GM12892 (cell line): ENCODE data around the gene SNX15.

Experiments
- DNase-seq: peaks from one replicate; pipeline ENCODE4 v3.0.0; 2011; ENCODE audit not compliant: insufficient read length
- FAIRE-seq: peaks from 2 replicates; lab custom pipeline; 2011; peaks lifted over from hg19 to GRCh38; lab: Jason Lieb, UNC
- POLR2A ChIP-seq: IDR thresholded peaks from 2 replicates; pipeline ENCODE4 v1.6.1; 2011; ENCODE audit warnings: low read depth, low read length, control low read depth
- POLR2AphosphoS5 ChIP-seq: IDR thresholded peaks from 2 replicates; pipeline ENCODE4 v1.6.1; 2011; ENCODE audit warnings: low read depth, low read length, control low read depth
- TAF1 ChIP-seq: IDR thresholded peaks from 2 replicates; pipeline ENCODE4 v1.6.1; 2011; ENCODE audit warnings: low read depth, mild to moderate bottlenecking, control low read depth, low read length, borderline replicate concordance

SNX15 gene

GRCh38 chr11:65078151-65078550, 50.9 kb downstream of the SNX15 start:
- peak; percentile 94 for FAIRE-seq
- TF ChIP-seq TAF1: no peak
- TF ChIP-seq POLR2AphosphoS5: no peak
- no peak for TF ChIP-seq POLR2A
- DNase-seq: peak; percentile 71

DNA sequence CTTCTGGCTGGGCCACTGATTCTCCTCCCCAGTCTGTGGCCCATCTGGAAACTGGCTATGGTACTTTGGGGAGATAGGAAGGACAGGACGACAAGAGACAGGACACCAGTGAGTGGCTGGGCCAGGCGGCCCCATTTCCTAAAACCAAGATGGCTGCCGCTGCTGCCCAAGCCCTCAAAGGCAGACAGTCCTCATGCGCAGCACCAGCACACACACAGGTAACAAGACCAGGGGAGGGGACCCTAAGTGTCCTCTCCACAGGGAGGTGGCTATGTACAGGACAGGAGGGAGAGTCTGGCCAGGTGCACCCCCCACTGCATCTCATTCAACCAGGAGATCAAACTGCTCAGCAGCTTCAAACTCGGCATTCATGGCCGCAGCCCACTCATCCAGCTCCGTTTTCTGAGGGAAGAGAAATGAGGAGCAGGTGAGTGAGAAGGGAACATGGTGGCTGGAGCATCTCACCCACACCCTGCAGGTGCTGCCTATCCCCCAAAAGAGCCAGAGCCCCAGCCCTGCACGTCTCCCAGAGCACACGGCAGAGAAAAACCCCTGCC, 51.6 kb downstream of the SNX15 start:
- no peak for TF ChIP-seq POLR2A
- TF ChIP-seq POLR2AphosphoS5: 0 out of 2 replicates have a peak, but pooled peaks have one; percentile 21
- TF ChIP-seq TAF1: no peak
- no peak for DNase-seq
- FAIRE-seq: no peak

- no peak for TF ChIP-seq POLR2AphosphoS5
- TF ChIP-seq POLR2A: no peak
- no peak for TF ChIP-seq TAF1
- FAIRE-seq (peak; percentile 73), DNase-seq (no peak)
Measured at GRCh38 chr11:65083134-65083833, 56.0 kb downstream of the SNX15 start.

DNA sequence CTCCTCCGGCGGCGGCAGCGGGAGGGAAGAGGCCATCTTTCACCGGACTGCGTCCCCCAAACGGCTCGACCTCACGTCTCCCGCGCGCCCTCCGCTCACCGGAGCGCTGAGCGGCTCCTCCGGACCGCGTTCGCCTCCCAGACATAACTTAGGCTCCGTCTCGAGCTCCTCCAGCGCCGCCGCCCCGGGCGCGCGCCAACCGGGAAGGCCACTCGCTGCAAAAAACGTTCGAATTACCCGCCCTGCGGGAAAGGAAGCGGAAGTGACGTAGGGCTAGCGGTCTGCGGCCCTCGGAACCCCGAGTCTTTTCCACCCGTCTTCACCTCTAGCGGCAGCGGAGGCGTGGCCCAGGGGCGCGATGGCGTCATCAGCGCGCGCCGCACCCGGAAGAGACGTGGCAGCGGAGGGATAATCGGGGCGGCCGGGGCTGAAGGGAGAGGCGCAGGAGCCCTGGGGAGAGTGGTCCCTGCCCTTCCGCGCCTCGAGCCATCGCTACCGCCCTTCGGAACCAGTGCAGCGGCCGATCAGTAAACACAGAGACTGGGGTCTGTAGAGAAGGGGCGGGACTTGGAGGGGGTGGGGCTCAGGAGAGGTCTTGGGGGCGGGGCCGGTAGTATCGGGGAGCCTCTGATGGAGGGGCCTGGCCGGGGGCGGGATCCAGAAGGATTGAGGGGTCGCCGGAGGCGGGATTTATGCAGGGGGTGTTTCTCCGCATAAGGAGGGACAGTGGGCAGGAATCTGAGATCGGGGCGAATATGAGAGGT, 56.8 kb downstream of the SNX15 start, which contains the start of the genes CDCA5 and ZFPL1:
TSS of gene CDCA5 (minus strand) at position 207 of the 764 bp plus-strand sequence. CDS start at position 145, 62 bp downstream.
TSS of gene ZFPL1 (plus strand) at position 389 of the 764 bp plus-strand sequence. CDS start 477 bp downstream, outside the sequence.
- peak; percentile 100 for FAIRE-seq
- peak; percentile 82 for TF ChIP-seq POLR2A
- TF ChIP-seq POLR2AphosphoS5: peak; percentile 75
- TF ChIP-seq TAF1: peak; percentile 52; the same call in 1 of the 2 replicates
- peak; percentile 99 for DNase-seq

DNA sequence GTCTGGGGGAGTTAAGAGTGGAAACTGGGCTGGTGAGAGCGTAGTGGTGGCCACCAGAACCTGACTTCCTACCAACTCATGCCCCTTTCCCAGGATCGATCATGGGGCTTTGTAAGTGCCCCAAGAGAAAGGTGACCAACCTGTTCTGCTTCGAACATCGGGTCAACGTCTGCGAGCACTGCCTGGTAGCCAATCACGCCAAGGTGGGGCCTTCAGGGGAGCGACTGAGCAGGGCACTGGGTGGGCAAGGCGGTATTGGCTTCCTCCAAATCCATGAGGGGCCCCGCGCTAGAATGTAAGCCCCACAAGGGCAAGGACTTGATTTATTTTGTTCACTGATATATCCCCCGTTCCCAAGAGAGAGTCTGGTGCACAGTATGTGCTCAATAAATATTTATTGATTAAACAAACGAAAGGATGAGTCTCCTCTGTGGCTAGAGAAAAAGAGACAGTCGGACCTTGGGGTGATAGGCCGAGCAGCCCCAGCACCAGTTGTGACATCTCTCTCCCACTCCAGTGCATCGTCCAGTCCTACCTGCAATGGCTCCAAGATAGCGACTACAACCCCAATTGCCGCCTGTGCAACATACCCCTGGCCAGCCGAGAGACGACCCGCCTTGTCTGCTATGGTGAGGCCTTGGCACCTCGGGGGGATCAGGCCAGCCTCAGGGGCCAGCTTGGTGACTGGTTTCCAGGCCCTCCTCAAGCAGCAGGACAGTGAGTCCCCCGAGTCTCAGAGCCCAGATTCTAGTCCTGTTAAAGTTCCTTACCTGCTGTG, 57.5 kb downstream of the SNX15 start:
- TF ChIP-seq TAF1: no peak
- FAIRE-seq (peak; percentile 21), DNase-seq (no peak)

GRCh38 chr11:65085446-65085845, 58.2 kb downstream of the SNX15 start:
- FAIRE-seq (no peak), DNase-seq (no peak)
- no peak for TF ChIP-seq POLR2AphosphoS5
- no peak for TF ChIP-seq POLR2A
- no peak for TF ChIP-seq TAF1

- TF ChIP-seq POLR2AphosphoS5: no peak
- no peak for TF ChIP-seq POLR2A
- TF ChIP-seq TAF1: no peak
- FAIRE-seq (no peak), DNase-seq (no peak)
Measured at GRCh38 chr11:65086809-65087208, 59.6 kb downstream of the SNX15 start.

DNA sequence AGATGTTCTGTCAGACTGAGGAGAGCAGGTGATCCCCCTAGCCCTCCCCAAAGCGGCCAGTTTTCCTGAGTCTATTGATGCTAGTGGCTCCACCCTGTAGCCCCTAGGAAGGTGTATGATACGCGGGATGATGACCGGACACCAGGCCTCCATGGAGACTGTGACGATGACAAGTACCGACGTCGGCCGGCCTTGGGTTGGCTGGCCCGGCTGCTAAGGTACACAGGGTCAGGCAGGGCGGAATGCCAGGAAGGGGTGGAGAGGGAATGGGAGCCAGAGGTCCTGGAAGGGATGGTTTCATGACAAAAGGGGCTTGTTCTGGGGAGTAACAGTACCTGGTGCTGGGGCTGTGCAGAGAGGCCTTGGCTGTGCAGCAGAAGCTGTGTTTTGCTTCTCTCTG, 60.0 kb downstream of the SNX15 start:
- DNase-seq (no peak), FAIRE-seq (no peak)
- TF ChIP-seq TAF1: no peak
- TF ChIP-seq POLR2AphosphoS5: no peak
- TF ChIP-seq POLR2A: no peak

DNA sequence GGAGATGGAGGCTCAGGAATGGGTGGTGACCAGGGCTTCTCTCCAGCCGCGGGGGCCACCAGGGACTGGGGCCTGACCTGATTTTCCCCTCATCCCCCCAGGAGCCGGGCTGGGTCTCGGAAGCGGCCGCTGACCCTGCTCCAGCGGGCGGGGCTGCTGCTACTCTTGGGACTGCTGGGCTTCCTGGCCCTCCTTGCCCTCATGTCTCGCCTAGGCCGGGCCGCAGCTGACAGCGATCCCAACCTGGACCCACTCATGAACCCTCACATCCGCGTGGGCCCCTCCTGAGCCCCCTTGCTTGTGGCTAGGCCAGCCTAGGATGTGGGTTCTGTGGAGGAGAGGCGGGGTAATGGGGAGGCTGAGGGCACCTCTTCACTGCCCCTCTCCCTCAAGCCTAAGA, 60.6 kb downstream of the SNX15 start:
- FAIRE-seq (no peak), DNase-seq (no peak)
- no peak for TF ChIP-seq TAF1
- TF ChIP-seq POLR2AphosphoS5: no peak
- no peak for TF ChIP-seq POLR2A

DNA sequence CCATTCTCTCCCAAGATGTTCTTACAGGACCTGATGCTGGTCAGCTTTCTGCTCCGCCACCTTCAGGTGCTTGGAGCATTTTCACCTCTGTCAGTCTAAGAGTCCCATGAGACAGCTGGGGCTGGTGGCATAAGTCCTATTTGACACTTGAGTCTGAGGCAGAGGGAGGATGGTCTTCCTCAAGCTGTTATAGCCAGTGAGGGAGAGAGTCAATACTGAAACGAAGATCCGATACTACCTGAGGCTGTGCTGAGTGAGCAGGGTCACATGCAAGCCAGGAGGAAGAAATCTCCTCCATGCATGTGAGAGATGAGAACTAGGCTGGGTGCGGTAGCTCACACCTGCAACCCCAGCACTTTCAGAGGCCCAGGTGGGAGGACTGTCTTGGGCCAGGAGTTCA, 62.4 kb downstream of the SNX15 start:
- TF ChIP-seq TAF1 (no peak), POLR2AphosphoS5 (no peak), POLR2A (no peak)
- no peak for FAIRE-seq
- no peak for DNase-seq
